Adrenal gland (tissue), 12 donors: Measurements from ENCODE around the gene SYNRG. TPM values are rescaled to one million over a fixed set of nuclear protein-coding genes. Genes with fewer than 3 reads are reported as not detected.
A peak's percentile ranks its signal among the peaks of the same experiment; 100 is the strongest.
"Not testable (repeated sequence)": the region's sequence is repeated elsewhere in the genome, so short reads cannot be mapped to it uniquely, and the experiment has no call there.

Experiments
- DNase-seq, 7 donors: peaks; one replicate each; pipeline ENCODE4 v3.0.0-alpha.2; 2019 to 2020
- H3K27ac ChIP-seq, 5 donors: fragments of 200-600 bp; sonication (generic) in 4 of 5; 1 replicate in 3 of 5; 2 replicates in 2 of 5; pipeline versions ENCODE4 v1.5.1 to v1.8.0; 2016 to 2020; ENCODE audit warnings: mild to moderate bottlenecking in 1 of 5
- H3K27me3 ChIP-seq: fragments of 200-600 bp; 2 replicates; pipeline ENCODE4 v1.8.0; 2021
- H3K36me3 ChIP-seq, 2 donors: fragments of 200-600 bp; replicated peaks in 1 of 2; 1 replicate in 1 of 2; 2 replicates in 1 of 2; pipeline versions ENCODE4 v1.5.1 to v1.8.0; 2018 to 2022
- H3K4me1 ChIP-seq, 2 donors: fragments of 200-600 bp; replicated peaks in 1 of 2; 1 replicate in 1 of 2; 2 replicates in 1 of 2; pipeline versions ENCODE4 v1.5.1 to v1.8.0; 2018 to 2021
- H3K4me3 ChIP-seq, 4 donors: fragments of 200-600 bp; sonication (generic) in 3 of 4; one replicate each; pipeline ENCODE4 v1.5.1; 2016 to 2018
- H3K9me3 ChIP-seq, 3 donors: fragments of 200-600 bp; sonication (generic) in 1 of 3; replicated peaks in 1 of 3; 1 replicate in 2 of 3; 2 replicates in 1 of 3; pipeline versions ENCODE4 v1.5.1 to v1.8.0; 2016 to 2021
- CTCF ChIP-seq, 6 experiments: fragments of 450-650 bp in 4 of 6; fragments of 200-600 bp in 2 of 6; sonication (generic) in 1 of 6; IDR thresholded peaks; 1 replicate in 5 of 6; 2 replicates in 1 of 6; pipeline versions ENCODE4 v1.5.1 to v1.8.0; 2016 to 2021; ENCODE audit warnings: antibody characterized with exemption in 6 of 6, mild to moderate bottlenecking in 2 of 6, moderate library complexity in 1 of 6
- POLR2A ChIP-seq, 2 donors: fragments of 450-650 bp; IDR thresholded peaks; one replicate each; pipeline ENCODE4 v1.6.1; 2017; ENCODE audit warnings: antibody characterized with exemption in 2 of 2, mild to moderate bottlenecking in 2 of 2, moderate library complexity in 1 of 2
- WGBS, 4 donors: extraction: QIAGEN DNeasy Blood & Tissue Kit in 2 of 4; methylation state at CpG; one replicate each; pipeline versions ENCODE4 v1.1.5 to v1.1.7; 2013 to 2017; 5-methylcytosine and 5-hydroxymethylcytosine counted together
- intact Hi-C, 2 donors: fragments of 100-400 bp; cut with DNase I; formaldehyde crosslinking; loops; one replicate each; pipeline versions ENCODE4 v1.14.1 to v1.15.0; 2022 to 2023
- polyA plus RNA-seq, 3 donors: library from polyadenylated mRNA; stranded (reverse); fragments of 200-250 nt in 2 of 3; fragments of 350-450 nt in 1 of 3; fragmentation: Illumina TruSeq in 1 of 3; extraction: RNeasy Lipid Tissue Mini Kit (QIAGEN cat#74804) in 1 of 3; gene quantifications; one replicate each; pipeline ENCODE4 v1.2.3, GENCODE V29; 2013 to 2014
- total RNA-seq, 9 donors: library from RNA; depleted of rRNA in 4 of 9; stranded (reverse); fragments of >200 nt in 4 of 9; fragments of 120-200 nt in 1 of 9; fragmentation: NEBNext Ultra II Directional in 1 of 9; extraction: Animal tissue kit (Norgen Biotek cat#: 25700) in 1 of 9; gene quantifications; one replicate each; pipeline versions ENCODE4 v1.1.0 to v1.2.4, GENCODE V29; 2013 to 2023
- donor health status: healthy with polysubstance abuse.
- donor health status: Bipolar disorder and iron deficiency.
- donor health status: DM: yes; HTN: yes; CAD: no.
- donor health status: DM: no; HTN: no; CAD: no.
- donor health status: DM: no; HTN: no; CAD: no.
- donor health status: DM: yes; HTN: yes; CAD: no.

Gene SYNRG
- total and polyA plus RNA-seq, 12 donors: 8.5 to 45.7 (median 29.3) TPM

GRCh38 chr17:37643118-37643766 is 34.0 kb upstream of the SYNRG start, which contains the start of gene DDX52:
Gene DDX52, minus strand, starts transcription at chr17:37643446. Its CDS starts 26 bp downstream, at chr17:37643420.
- peaks cover 0 to 12% of the 10 kb centered on the region in 2 donors for H3K36me3 ChIP-seq
- peaks cover 4 to 32% of the 10 kb centered on the region in 2 donors for H3K4me1 ChIP-seq
- no peaks in the 10 kb centered on the region for H3K9me3 ChIP-seq
- peak; percentile 92 to 97 (median 95) for DNase-seq
- H3K4me3 ChIP-seq: peak within 1 kb of the TSS; percentile 59 to 79 (median 62)
- TF ChIP-seq POLR2A (IDR thresholded peaks at IDR 0.05) (peak in 1 of 2 donors; percentile 79), CTCF (IDR thresholded peaks at IDR 0.05) (no peak)
- peak within 1 kb of the TSS; percentile 51 to 86 (median 80) for H3K27ac ChIP-seq
- H3K27me3 ChIP-seq: no peaks in the 10 kb centered on the region
- intact Hi-C loops: no loop called here
- 0 to 2% (median 1%) methylated on average over 22 to 43 of the region's 43 CpGs for WGBS, 4 donors

GRCh38 chr17:37642681-37643080 is 33.5 kb upstream of the SYNRG start:
- Histone ChIP-seq H3K4me1 (peaks cover 4 to 32% of the 10 kb centered on the region in 2 donors), H3K9me3 (no peaks in the 10 kb centered on the region), H3K27me3 (no peaks in the 10 kb centered on the region), H3K36me3 (peaks cover 0 to 12% of the 10 kb centered on the region in 2 donors), H3K27ac (peak overlapping the region; percentile 51 to 86 (median 80)), H3K4me3 (peak overlapping the region; percentile 59 to 79 (median 62))
- 1 to 3% (median 1%) methylated on average over 7 of the region's 7 CpGs for WGBS, 4 donors
- no peak for DNase-seq
- intact Hi-C loops: no loop called here
- TF ChIP-seq POLR2A (IDR thresholded peaks at IDR 0.05): no peak
- TF ChIP-seq CTCF (IDR thresholded peaks at IDR 0.05): no peak

DNA sequence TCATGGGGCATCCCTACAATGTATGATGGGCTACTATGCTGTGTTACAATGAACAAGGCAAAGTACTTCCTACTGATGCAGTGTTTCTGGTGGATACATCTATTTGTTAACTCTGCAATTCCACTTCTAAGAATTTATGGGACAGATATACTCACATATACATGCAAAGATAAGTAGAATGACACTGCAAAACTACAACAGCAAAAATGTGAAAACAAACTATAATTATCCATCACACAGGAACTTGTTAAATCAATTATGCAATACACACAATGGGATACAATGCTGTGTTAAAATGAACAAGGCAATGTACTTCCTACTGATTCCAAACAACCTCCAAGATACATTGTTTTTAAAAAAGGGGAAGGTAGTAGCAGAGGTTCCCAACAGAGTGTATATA is 30.8 kb upstream of the SYNRG start:
- peaks cover 0 to 12% of the 10 kb centered on the region in 2 donors for H3K36me3 ChIP-seq
- intact Hi-C loops: no loop called here
- no peak for TF ChIP-seq POLR2A (IDR thresholded peaks at IDR 0.05)
- no peak for TF ChIP-seq CTCF (IDR thresholded peaks at IDR 0.05)

DNA sequence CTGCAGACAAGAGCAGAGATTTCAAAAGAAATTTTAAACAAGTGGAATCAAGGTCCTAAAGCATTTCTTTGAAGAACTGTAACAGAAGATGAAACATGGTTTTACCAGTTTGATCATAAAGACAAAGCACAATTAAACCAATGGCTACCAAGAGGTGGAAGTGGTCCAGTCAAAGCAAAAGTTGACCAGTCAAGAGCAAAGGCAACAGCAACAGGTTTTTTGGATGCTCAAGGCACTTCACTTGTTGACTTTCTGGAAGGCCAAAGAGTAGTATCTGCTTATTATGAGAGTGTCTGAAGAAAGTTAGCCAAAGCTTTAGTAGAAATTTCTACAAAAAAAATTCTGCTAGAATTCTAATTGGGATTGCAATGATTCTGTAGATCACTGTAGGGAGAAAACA is 28.7 kb upstream of the SYNRG start:
- TF ChIP-seq POLR2A (IDR thresholded peaks at IDR 0.05): no peak
- TF ChIP-seq CTCF (IDR thresholded peaks at IDR 0.05): no peak
- DNase-seq: no peak
- no peak overlapping the region for H3K27ac ChIP-seq
- H3K36me3 ChIP-seq: peaks cover 0 to 12% of the 10 kb centered on the region in 2 donors
- H3K4me3 ChIP-seq: no peak overlapping the region
- H3K4me1 ChIP-seq: peaks cover 0 to 26% of the 10 kb centered on the region in 2 donors
- intact Hi-C loops: no loop called here
- H3K9me3 ChIP-seq: no peaks in the 10 kb centered on the region
- H3K27me3 ChIP-seq: no peaks in the 10 kb centered on the region

More for the DNA sequence above, 30.8 kb upstream of the SYNRG start:
- Histone ChIP-seq H3K9me3 (no peaks in the 10 kb centered on the region), H3K27ac (no peak overlapping the region), H3K4me3 (no peak overlapping the region), H3K4me1 (peaks cover 4 to 32% of the 10 kb centered on the region in 2 donors), H3K27me3 (no peaks in the 10 kb centered on the region)
- no peak for DNase-seq

- H3K4me3 ChIP-seq, H3K4me1 ChIP-seq, H3K27me3 ChIP-seq, H3K9me3 ChIP-seq, DNase-seq, intact Hi-C loops, H3K27ac ChIP-seq: not testable (repeated sequence)
- 92 to 94% (median 94%) methylated on average over 6 of the region's 6 CpGs for WGBS, 4 donors
- peaks cover 0 to 74% of the 10 kb centered on the region in 2 donors for H3K36me3 ChIP-seq
Measured at GRCh38 chr17:37616430-37616829, 7.2 kb upstream of the SYNRG start.
